ENCODE results near the gene ADPRHL1.

Gene ADPRHL1

DNA sequence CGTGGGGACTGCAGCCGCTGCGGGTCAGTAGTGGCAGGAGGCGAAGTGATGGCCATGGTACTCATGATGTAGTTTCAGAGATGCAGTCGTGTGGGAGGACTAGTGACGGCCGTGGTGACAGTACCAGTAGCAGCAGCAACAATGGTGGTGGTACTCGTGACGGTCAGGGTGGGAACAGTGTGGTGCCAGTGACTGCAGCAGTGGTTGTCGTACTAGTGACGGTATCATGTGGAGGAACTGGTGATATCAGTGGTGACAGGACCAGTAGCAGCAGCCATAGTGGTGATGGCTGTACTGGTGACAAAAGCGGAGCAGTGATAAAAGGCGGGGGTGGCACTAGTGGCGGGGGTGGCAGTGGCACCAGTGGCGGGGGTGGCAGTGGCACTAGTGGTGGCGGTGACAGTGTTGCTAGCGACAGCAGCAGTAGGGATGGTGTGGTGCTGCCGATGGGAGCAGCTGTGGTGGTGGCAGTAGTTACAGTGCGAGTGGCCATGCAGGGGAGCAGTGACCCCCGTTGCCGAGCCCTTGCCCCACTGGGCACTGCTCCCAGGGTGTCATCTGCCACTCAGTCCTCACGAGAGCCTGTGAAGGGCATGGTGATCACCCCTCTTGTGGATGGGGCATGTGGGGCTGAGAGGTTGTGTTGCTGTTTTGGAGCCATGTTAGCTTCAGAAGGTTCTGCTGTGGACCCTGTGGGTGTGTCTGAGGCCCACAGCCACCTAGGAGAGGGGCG is 22.7 kb downstream of the ADPRHL1 start:
- DNase-seq, result no peak

DNA sequence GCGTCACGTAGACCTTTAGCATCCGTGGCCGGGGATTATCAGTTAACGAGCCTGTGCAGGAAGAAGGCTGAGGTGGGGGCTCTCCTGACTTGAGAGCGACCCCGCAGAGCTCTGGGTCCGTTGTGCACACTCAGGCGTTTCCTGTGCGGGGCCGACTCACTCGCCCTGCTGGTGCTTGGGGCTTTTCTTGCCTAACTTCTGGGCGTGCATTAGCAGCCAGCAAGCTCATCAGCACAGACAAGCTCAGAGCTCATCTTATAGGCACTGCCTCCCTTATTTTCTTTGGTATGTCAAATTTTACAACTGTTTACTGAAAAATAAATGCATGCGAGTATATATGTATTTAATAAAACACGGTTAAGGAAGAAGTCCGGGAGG is 23.7 kb downstream of the ADPRHL1 start:
- DNase-seq, result no peak

DNA sequence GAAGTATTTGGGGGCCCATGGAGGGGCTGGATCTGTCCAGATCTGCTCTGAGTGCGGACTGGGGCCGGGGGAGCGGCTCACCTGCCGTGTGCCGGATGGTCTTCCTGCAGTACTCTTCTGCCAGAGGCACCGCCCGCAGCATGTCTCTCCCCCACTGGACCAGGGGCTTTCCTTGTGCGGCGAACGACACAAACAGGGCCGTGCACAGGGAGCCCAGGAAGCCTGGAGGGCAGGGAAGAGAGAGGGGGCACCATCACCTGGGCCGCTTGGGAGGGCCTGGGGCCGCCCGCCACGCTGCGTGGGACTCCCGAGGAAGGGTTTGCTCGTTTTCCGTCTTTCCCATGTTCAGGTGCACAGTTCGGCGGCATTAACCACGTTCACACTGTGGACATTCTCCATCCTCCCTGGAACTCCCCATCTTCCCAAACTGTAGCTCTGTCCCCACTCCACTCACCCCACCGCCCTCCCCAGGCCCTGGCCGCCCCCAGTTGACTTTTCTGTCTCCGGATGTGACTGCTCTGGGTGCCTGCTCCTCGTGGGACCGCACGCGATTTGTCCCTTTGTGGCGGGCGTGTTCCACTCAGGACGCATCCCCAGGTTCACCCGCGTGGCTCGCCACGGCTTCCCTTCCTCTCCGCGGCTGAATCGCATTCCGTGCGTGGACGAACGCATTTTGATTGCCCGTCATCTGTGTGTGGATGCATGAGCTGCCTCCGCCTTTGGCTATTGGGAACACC is 24.2 kb downstream of the ADPRHL1 start:
- DNase-seq, result no peak

DNA sequence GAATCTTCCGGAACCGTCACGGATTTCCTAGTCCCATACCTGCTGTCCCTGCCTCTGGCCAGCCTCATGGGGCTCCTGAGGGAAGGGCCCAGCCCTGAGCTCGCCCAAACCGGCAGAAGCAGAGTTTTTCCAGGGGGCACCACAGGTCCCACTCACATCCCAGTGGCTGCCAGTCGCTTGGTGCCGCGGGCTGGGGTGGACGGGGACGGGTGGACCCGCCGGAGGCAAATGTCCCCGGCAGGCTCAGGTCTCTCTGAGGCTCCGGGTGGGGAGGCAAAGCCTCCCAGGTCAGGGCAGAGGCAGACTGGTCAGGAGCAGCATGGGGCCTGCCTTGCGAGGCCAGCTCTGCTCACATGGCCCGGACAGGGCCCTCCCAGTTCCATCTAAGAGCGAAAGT is 24.8 kb downstream of the ADPRHL1 start:
- no peak for DNase-seq

DNA sequence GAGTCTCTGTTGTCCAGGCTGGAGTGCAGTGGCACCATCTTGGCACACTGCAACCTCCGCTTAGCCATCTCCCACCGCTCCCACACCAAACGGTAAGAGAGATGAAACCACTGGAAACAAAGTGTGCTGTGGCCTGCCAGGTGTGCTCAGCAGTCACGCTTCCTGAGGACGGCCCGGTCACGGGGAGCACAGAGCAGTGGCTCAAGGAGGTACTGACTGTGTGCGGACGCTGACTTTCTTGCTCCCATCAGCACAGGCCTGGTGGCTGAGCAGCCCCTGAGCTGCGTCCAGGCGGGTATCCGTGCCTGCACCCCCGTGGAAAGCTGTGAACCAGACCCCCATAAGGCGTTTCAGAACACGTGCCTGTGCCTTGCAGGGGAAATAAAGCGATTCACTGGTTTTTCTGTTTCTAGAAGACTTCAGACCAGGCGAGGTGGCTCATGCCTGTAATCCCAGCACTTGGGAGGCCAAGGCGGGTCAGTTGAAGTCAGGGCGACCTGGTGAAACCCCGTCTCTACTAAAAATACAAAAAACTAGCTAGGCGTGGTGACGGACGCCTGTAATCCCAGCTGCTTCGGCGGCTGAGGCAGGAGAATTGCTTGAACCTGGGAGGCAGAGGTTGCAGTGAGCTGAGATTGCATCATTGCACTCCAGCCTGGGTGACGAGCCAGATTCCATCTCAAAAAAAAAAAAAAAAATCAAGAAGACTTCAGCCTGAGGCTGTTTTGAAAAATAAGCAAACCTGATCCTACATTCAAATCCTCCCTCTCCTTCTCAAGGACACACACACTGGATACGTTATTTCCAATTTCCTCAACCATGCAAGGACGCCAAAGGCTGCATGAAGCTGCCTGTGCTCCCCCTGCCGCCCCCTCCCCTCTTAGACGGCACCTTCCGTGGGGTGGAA is 25.5 kb downstream of the ADPRHL1 start:
- DNase-seq, result no peak

DNA sequence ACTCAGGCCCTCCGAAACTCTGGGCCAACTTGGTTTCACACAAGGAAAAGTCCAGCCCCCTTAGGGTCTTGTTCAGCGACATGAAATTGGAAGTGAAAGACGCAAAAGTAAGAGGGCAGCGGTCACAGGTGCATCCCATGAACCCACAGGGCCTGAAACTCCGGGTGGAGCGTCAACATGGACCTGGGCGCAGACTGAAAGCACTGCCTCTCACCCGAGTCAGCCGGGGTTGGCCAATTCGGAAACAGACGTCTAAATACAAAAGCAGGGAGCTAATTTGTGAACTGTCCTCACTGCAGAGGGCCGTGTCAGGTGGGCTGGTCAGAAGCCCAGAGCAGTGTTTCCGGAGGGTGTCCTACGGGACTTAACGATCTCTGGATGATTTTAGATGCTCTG is 26.7 kb downstream of the ADPRHL1 start:
- DNase-seq, result no peak

DNA sequence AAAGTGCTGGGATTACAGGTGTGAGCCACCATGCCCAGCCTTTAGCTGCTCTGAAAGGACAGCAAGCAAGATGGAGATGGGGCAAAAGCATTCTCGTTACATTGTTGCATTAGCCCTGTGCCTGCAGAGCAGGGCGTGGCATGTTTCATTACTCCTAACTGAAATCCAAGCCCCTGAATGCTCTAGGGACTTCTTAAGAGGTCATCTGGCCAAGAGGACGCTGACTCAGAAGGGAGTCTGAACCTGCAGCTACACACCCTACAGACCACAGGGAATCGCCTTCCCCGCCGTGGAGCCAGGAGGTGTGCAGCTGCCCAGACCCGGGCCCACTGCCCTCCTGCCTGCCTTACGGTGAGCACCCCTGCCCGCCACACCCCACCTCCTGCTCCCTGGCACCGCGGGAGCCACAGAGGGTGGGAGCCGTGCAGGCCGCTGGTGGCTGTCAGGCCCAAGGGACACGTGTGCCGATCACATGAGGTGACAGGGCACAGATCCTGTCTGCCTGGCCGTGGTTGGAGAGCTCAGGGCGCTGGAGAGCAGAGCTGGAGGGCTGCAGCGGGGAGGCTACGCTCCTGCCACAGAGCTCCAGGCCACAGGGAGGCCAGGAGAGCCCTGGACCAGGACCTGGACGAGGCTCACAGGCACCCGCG is 27.2 kb downstream of the ADPRHL1 start:
- no peak for DNase-seq

DNA sequence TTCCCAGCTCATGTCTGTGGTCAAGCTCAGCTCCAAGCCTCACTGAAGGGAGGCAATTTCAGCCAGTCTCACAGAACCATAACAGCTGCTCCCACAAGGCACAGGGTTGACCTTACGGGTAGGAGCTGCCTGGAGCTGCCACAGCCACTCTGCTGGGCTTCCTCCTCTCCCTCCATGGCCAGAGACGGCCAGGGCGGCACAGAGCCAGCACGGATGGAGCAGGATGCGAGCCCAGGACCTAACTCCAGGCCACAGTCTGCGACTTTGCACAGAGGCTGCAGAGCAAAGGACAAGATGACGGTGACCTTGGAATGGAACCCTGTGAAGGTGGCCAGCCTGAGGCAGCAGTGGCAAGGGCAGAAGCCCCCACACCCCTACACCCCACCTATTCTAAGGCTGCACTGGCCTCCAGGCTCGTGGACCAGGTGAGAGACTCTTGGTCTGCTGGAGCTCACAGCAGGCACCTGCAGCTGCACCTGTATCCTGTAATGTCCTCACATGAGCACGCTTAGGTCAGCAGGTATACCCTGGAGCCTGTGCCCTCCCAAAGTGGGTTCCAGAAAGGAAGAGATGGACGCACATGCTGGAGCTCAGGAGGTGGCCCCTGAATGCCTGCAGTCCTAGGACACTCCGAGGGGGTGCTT is 29.6 kb downstream of the ADPRHL1 start:
- no peak for DNase-seq

DNA sequence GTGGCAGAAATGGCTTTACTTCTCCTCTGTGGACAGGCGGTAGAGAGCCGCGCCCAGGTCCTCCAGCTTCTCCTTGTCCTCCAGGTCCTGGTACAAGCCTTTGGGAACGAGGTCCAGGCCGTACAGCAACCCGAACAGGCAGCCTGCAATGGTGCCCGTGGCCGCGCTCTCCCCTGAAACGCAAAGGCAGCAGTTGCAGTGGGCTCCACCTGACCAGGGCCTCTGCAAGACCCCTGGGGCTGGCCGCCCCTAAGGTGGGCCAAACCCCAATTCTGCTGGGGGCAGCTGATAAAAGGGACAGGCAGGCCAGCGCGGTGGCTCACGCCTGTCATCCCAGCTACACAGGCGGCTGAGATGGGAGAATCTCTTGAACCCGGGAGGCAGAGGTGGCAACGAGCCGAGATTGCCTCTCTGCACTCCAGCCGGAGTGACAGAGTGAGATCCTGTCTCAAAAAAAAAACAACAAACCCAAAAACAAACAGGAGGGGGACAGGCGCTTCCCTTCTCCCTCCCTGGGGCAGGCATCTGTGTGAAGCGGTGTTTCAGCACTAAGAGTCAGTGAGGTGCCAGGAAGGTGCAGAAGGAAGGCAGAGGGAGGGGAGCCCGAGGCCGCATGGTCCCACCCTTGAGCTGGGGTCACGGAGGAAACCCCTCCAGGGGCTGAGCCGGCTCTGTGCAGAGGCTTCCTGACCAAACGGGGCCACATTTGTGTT is 30.3 kb downstream of the ADPRHL1 start:
- DNase-seq, result no peak

DNA sequence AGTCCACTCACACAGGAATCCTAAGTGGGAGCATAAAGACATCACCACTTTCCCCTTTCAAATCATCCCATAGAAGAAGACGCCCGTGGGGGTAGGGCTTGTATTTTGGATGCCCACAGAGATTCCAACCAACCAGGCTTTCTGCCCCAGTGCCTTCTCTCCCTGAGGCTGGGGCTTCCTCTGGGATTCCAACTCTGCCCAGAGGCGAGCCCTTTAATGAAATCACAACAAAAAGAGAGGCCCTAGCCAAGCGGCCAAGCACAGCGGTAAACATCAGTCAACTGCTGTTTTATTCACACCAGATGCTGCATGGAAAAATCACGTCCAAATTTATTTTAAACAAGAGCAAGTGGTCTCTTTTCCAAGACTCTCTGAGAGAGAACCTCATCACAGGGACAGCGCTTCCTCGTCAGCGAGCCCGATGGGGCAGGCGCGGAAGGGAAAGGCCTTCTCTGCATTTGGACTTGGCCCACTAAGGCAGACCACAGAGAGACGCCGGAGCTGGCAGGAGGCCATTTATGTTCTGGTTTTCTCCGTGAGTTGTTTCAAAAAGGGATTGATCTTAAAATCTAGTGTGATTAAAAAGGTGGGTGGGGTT is 31.5 kb downstream of the ADPRHL1 start:
- no peak for DNase-seq

DNA sequence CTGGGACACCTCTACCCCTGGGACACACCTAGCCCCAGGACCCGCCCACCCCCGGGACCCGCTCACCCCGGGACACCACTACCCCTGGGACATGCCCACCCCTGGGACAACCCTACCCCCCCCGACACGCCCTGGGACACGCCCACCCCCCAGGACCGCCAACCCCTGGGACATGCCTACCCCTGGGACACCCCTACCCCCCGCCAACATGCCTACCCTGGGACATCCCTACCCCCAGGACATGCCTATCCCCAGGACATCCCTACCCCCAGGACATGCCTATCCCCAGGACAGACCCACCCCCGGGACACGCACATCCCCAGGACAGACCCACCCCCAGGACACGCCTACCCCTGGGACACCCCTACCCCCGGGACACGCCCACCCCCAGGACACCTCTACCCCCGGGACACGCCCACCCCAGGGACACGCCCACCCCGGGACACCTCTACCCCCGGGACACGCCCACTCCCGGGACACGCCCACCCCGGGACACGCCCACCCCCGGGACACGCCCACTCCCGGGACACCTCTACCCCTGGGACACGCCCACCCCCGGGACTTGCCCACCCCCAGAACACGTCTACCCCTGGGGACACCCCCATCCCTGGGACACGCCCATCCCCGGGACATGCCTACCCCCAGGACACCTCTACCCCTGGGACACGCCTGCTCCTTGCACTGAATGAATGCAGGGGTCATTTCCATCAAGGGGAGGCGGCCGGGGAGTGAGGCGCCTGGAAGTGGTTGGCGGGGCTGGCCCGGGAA is 32.3 kb downstream of the ADPRHL1 start:
- no peak for DNase-seq

DNA sequence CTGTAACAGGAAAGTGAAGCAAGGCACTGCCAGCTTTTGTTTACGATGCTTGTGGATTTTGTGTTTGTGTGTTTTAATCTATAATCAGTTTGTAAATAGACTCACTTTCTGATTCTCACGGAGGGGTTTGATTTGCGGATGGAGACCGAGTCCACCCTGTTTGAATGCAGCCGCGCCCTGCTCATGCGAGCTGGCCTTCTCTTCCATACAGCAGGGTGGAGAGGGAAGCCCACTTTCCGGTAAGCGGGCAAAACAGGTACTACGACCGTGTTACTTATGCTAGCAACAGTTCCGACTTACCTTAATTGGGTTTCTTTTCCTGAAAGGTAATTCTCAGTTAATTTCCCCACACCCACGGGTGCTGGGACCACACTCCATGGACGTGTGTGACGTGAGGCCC is 33.1 kb downstream of the ADPRHL1 start:
- no peak for DNase-seq

DNA sequence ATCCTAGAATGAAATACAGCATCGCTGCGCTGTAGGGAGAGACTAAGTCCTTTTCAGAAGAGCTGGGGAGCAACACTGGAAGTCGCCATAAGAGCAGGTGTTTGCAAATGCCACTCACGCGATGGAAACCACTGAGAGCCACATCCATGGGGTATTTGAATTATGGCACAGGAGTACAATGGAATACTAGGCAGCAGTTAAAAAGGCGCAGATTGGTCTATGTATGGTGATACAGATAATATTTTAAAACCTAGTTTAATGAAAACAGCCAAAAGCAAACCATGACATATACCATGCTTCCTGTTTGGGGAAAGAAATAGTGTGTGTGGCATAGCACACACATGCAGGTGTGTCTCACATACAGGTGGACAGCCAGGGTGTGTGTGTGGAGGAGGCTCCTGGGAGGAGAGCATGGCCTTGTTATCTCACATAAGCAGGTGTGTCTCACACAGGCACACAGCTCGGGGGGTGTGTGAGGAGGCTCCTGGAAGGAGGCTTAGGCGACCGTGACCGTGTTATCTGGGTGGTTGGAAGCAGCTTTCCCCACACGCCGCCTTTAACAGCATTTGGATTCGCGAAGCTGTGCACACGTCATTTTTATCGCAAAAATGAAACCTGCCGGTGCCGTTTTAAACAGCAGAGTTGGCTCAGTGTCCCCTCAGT is 33.6 kb downstream of the ADPRHL1 start:
- no peak for DNase-seq

DNA sequence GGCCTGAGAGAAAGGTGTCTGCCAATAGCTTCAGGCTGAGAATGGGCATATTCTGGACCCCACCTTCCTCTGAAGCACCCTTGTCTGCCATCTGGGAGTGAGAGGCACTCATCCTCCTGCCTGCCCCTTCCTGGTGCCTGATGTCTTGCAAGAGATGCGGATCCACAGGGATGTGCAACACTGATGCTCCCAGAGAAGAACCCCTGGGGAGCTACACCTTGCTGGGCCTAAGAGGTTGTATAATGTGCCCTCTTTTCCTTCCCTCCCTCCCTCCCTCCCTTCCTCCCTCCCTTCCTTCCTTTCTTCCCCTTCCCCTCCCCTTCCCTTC is 34.6 kb downstream of the ADPRHL1 start:
- DNase-seq, result no peak

DNA sequence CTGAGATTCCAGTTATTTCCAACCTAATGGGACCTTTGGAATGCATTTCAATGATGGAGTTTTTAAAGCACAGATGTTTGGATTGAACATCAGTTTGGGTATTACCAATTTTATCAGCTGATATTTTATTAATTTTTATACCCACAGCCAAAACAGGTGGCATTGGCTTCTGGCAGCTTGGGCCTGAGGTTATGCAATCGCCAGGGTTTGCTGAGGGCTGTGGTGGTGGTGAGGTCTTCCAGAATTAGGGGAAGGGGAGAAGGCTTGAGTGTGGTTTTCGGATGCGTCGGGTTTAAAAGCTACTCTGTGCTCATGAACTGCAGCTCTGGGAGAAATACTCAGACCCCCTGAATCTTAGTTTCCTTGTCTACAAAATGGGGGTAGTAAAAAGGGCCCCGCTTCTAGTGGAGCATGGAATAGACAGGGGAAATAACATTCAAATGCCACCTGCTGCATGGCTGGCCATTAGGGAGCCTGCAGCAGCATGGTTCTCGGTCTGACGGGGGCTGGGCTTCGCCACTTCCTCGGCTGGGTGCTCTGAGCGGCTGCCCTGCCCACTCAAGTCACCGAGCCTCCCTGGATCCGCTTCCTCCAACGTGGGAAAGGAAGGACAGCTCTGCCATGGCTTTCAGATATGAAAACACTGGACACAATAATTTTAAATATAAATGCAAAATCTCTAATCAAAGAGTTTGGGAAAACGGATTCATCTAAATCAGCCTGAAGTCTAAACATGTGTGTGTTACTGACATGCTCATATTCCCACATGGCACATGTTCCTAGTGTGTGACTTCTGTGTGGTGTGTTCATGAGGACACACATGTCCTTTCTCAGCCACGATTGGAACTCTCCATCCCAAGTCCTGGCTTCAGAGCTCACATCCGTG is 35.2 kb downstream of the ADPRHL1 start:
- no peak for DNase-seq

DNA sequence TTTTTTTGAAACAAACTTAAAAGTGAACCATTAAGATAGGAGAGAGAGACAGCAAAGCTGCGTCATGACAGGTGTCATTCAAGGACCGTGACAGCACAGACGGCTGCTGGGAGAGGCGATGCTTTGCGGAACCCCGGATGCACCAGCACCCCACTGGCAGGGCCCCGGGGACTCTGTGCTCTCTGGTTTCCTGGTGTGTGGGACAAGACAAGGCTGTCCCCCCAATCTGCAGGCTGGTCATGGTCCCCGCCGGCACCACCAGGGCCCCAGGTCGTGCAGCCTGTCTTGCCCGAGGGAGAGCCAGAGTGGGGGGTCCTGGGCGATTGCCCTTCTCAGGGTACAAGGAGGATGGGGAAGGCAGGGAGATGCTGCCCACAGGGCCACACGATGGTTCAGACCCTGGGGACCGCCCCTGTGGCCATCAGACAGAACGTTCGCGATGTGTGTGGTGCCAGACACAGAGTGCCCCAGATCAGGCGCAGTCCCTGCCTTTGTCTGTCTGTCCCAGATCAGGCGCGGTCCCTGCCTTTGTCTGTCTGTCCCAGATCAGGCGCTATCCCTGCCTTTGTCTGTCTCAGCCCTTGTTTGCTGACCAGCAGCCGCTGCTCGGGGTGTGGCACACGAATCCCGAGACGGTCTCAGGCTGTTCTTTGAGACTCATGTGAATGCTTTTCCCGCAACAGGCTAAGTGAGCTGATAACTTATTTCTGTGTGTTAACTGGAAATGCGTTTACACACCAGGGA is 36.1 kb downstream of the ADPRHL1 start:
- DNase-seq, result no peak

DNA sequence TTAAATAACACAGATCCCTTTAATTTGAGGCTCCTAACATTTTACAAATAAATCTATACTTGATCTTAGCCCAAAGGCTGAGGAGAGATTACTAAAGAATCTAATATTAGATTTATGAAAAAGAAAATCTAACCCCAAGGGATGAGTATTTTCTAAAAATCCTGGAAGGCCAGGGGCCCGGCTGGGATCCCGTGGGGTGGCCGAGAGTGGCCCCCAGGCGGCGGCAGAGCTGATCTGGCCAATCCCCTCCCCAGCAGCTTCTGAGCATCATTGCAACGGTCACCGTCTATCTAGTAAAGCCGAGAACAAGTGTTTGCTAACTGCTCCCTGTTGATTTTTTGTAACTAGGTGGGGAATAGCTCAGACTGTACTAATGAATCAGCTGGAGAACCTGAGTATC is 37.5 kb downstream of the ADPRHL1 start:
- no peak for DNase-seq

DNA sequence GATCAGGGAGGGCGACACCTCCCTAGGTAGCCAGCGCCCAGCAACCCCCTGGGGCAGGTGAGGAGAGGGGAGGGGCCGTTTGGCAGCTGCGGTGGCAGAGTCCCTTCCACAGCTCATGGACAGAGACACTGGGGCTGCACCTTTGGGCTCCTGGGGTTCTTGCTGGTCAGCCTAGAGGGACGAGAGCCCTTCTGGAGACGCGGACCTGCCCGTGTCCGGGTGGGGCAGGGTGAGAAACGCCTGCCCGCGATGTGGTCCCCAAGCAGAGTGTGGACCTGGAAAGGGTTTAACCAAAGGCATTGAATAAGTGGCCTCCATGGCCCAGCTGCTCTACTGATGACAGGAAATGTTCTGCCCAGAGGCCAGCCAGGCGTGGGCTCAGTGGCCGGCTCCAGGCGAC is 38.3 kb downstream of the ADPRHL1 start:
- DNase-seq, result no peak

DNA sequence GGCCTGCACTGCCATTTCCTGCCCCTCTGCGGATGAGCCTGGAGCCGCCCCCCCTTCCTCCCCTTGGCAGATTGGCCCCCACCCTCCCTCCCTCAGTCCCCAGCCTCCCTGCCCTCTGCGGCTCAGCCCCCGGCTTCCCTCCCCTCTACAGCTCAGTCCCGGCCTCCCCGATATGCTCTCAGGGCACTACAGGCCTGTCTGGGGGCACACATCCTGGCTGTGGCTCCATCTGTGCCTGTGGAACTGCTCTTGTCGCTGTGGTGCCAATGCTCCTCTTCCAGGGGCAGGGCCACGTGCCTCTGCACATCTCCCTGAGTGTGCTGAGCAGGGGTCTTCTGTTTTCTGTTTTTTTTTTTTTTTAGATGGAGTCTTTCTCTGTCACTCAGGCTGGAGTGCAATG is 39.0 kb downstream of the ADPRHL1 start:
- DNase-seq, result no peak
